K562 (cell line): ENCODE measurements around the gene SRGN. TPM values are rescaled to one million over a fixed set of nuclear protein-coding genes. Genes with fewer than 3 reads are reported as not detected.

Experiments
- ATAC-seq: fragments of 200-7000 bp; cut with Tn5 transposase; 3 replicates; pipeline ENCODE4 v1.9.1; 2020; ENCODE audit warnings: moderate library complexity
- BruUV-seq: library from RNA; stranded (reverse); fragments of 400-500 nt; replicated peaks from 2 replicates; lab custom pipeline; 2021; lab: Mats Ljungman, UMichigan
- CTCF ChIA-PET: fragments of 300-600 bp; formaldehyde crosslinking; extraction: SDS; loops from one replicate; lab custom pipeline; 2021; ENCODE audit warnings: low intra/inter-chr PET ratio; lab: Yijun Ruan, JAX
- POLR2A ChIA-PET: fragments of 300-600, 350-650 bp; sonication (Branson Sonifier 250); formaldehyde crosslinking; extraction: SDS; loops from one replicate; lab custom pipeline; 2021; ENCODE audit warnings: antibody characterized with exemption, inconsistent platforms; lab: Yijun Ruan, JAX
- DNase-seq, 4 experiments: peaks; one replicate each; pipeline versions ENCODE4 v3.0.0 to v3.0.0-alpha.2; 2011 to 2018; ENCODE audit warnings: low spot score in 3 of 4, mixed read lengths in 3 of 4; ENCODE audit errors: extremely low read depth in 1 of 4
- FAIRE-seq: peaks from 2 replicates; lab custom pipeline; 2011; peaks lifted over from hg19 to GRCh38; lab: Jason Lieb, UNC
- H2AFZ ChIP-seq: 2 replicates; pipeline ENCODE4 v1.6.0; 2011; ENCODE audit warnings: low read depth, low read length, control low read depth, inconsistent platforms
- H3K27ac ChIP-seq: fragments of 200-600 bp; 3 replicates; pipeline ENCODE4 v1.8.0; 2011; ENCODE audit warnings: low read depth, mild to moderate bottlenecking, control low read depth, inconsistent platforms, low read length, moderate library complexity, mixed read lengths; ENCODE audit errors: extremely low read depth
- H3K27me3 ChIP-seq, 2 experiments: fragments of 300-600 bp in 1 of 2; 2 replicates in 1 of 2; 3 replicates in 1 of 2; pipeline versions ENCODE4 v1.6.0 to v1.8.0; 2011; ENCODE audit warnings: inconsistent platforms in 2 of 2, low read length in 2 of 2, mild to moderate bottlenecking in 1 of 2, mixed read lengths in 1 of 2, moderate library complexity in 1 of 2; ENCODE audit not compliant: control insufficient read depth in 2 of 2, insufficient read depth in 2 of 2
- H3K36me3 ChIP-seq: fragments of 300-600 bp; 3 replicates; pipeline ENCODE4 v1.8.0; 2011; ENCODE audit warnings: mild to moderate bottlenecking, low read length, inconsistent platforms; ENCODE audit not compliant: control insufficient read depth, insufficient read depth
- H3K4me1 ChIP-seq, 2 experiments: fragments of 200-600 bp in 1 of 2; replicated peaks in 1 of 2; 2 replicates in 1 of 2; 3 replicates in 1 of 2; pipeline versions ENCODE4 v1.5.1 to v1.8.0; 2011; ENCODE audit warnings: inconsistent platforms in 2 of 2, low read length in 2 of 2, mild to moderate bottlenecking in 1 of 2, mixed read lengths in 1 of 2, moderate library complexity in 1 of 2; ENCODE audit not compliant: control insufficient read depth in 2 of 2, insufficient read depth in 2 of 2
- H3K4me2 ChIP-seq: 2 replicates; pipeline ENCODE4 v1.6.1; 2011; ENCODE audit warnings: low read length, control low read depth, inconsistent platforms, mixed read lengths; ENCODE audit not compliant: insufficient read depth
- H3K4me3 ChIP-seq: fragments of 200-600 bp; sonication (generic), shearing (Covaris generic); 2 replicates; pipeline ENCODE4 v1.5.1; 2016; ENCODE audit warnings: control low read depth, inconsistent platforms
- H3K79me2 ChIP-seq: fragments of 200-600 bp; 3 replicates; pipeline ENCODE4 v1.8.0; 2011; ENCODE audit warnings: low read length, inconsistent platforms; ENCODE audit not compliant: control insufficient read depth, insufficient read depth
- H3K9ac ChIP-seq, 2 experiments: 2 replicates each; pipeline versions ENCODE4 v1.6.0 to v1.6.1; 2011; ENCODE audit warnings: low read depth in 2 of 2, low read length in 2 of 2, control low read depth in 1 of 2, inconsistent platforms in 1 of 2, mild to moderate bottlenecking in 1 of 2, mixed read lengths in 1 of 2; ENCODE audit not compliant: insufficient read depth in 1 of 2
- H3K9me1 ChIP-seq: one replicate; pipeline ENCODE4 v1.6.0; 2011; ENCODE audit warnings: inconsistent platforms, mild to moderate bottlenecking, low read length, moderate library complexity; ENCODE audit not compliant: control insufficient read depth, insufficient read depth
- H3K9me3 ChIP-seq: replicated peaks from 2 replicates; pipeline ENCODE4 v1.5.1; 2011; ENCODE audit warnings: low read depth, low read length, inconsistent platforms; ENCODE audit not compliant: control insufficient read depth, insufficient read depth
- H4K20me1 ChIP-seq: replicated peaks from 2 replicates; pipeline ENCODE4 v1.6.1; 2011; ENCODE audit warnings: low read length, inconsistent platforms, mixed read lengths; ENCODE audit not compliant: control insufficient read depth, insufficient read depth
- ATF4 ChIP-seq: fragments of 450-650 bp; formaldehyde crosslinking; IDR thresholded peaks from 2 replicates; pipeline ENCODE4 v1.4.0; 2022; ENCODE audit warnings: mild to moderate bottlenecking, moderate library complexity
- CTCFL ChIP-seq: IDR thresholded peaks from 2 replicates; pipeline ENCODE4 v1.6.1; 2011; ENCODE audit warnings: borderline replicate concordance, low read depth, mild to moderate bottlenecking, moderate library complexity, low read length; ENCODE audit not compliant: insufficient read depth, poor library complexity, severe bottlenecking
- CUX1 ChIP-seq: fragments of 200-800 bp; sonication (Bioruptor generic); IDR thresholded peaks from 2 replicates; pipeline ENCODE4 v1.6.1; 2016; ENCODE audit warnings: missing genetic modification characterization, missing compliant biosample characterization
- FOSL1 ChIP-seq: fragments of 200-800 bp; sonication (Bioruptor generic); conservative IDR thresholded peaks from 2 replicates; pipeline ENCODE4 v1.6.1; 2016; ENCODE audit warnings: missing genetic modification characterization, missing compliant biosample characterization
- JUND ChIP-seq, 2 experiments: IDR thresholded peaks; 2 replicates in 1 of 2; 3 replicates in 1 of 2; pipeline ENCODE4 v1.6.1; 2011; ENCODE audit warnings: borderline replicate concordance in 2 of 2, low read depth in 2 of 2, low read length in 2 of 2, improper control_type of control experiment in 1 of 2, missing biosample characterization in 1 of 2, missing genetic modification characterization in 1 of 2, missing genetic modification reagents in 1 of 2
- NFATC3 ChIP-seq: fragments of 450-650 bp; IDR thresholded peaks from 2 replicates; pipeline ENCODE4 v1.6.1; 2017; ENCODE audit warnings: mild to moderate bottlenecking
- VEZF1 ChIP-seq: fragments of 200-800 bp; sonication (Bioruptor generic); IDR thresholded peaks from 2 replicates; pipeline ENCODE4 v1.6.1; 2017; ENCODE audit warnings: missing genetic modification characterization, missing compliant biosample characterization
- YBX1 ChIP-seq: fragments of 450-650 bp; IDR thresholded peaks from 2 replicates; pipeline ENCODE4 v1.7.1; 2016; ENCODE audit warnings: mild to moderate bottlenecking
- YY1 ChIP-seq, 3 experiments: IDR thresholded peaks; 2 replicates each; pipeline ENCODE4 v1.6.1; 2011; ENCODE audit warnings: low read length in 2 of 3, mild to moderate bottlenecking in 2 of 3, moderate library complexity in 2 of 3, borderline replicate concordance in 1 of 3, control low read depth in 1 of 3, low read depth in 1 of 3; ENCODE audit not compliant: insufficient read depth in 3 of 3, insufficient replicate concordance in 2 of 3, control insufficient read depth in 1 of 3, insufficient read length in 1 of 3; ENCODE audit errors: extremely low read depth in 1 of 3
- WGBS: fragments of 100-300 bp; shearing (Covaris generic); methylation state at CpG from one replicate; pipeline ENCODE4 v1.1.6; 2016; ENCODE audit warnings: low coverage, mixed read lengths; ENCODE audit not compliant: insufficient coverage; ENCODE audit errors: missing lambda C conversion rate; 5-methylcytosine and 5-hydroxymethylcytosine counted together
- in situ Hi-C: fragments of 300-500 bp; cut with MboI; formaldehyde crosslinking; loops from 4 replicates; pipeline ENCODE4 v1.15.0; 2018; ENCODE audit warnings: inconsistent platforms, mixed read lengths
- intact Hi-C: fragments of 100-400 bp; cut with micrococcal nuclease; formaldehyde crosslinking; loops from 2 replicates; pipeline ENCODE4 v1.14.2; 2022
- polyA plus RNA-seq, 8 experiments: library from polyadenylated mRNA; depleted of rRNA in 4 of 8; stranded (reverse) in 5 of 8; unstranded in 3 of 8; fragments of >200 nt; fragmentation: Nextera tagmentation in 2 of 8; fragmentation: Illumina TruSeq in 1 of 8; extraction: Ambion mirVana in 2 of 8; extraction: Trizol in 1 of 8; gene quantifications; 2 replicates each; pipeline versions ENCODE4 v1.2.1 to v1.2.3, GENCODE V29; 2011 to 2014; ENCODE audit warnings: inconsistent platforms in 1 of 8, missing spikeins in 1 of 8
- total RNA-seq, 7 experiments: library from RNA; depleted of rRNA in 6 of 7; stranded (reverse); fragments of >200 nt in 6 of 7; fragmentation: Illumina TruSeq in 2 of 7; extraction: Trizol in 2 of 7; gene quantifications; 2 replicates each; pipeline versions ENCODE4 v1.2.1 to v1.2.3, GENCODE V29; 2011 to 2021; ENCODE audit warnings: low replicate concordance in 1 of 7

Gene SRGN
- total and polyA plus RNA-seq, 9 of the 15 experiments (the other 6 are each of a cell fraction or from before 2014, with no cell fraction given), result 136 to 304 (median 180) TPM

GRCh38 chr10:69101451-69102095, 13.7 kb downstream of the SRGN start:
- Histone ChIP-seq H3K36me3 (peaks cover 64% of the 10 kb centered on the region), H3K27me3 (no peaks in the 10 kb centered on the region), H3K79me2 (peaks cover 17% of the 10 kb centered on the region; the same call in 2 of the 3 replicates), H3K4me3 (no peak overlapping the region), H3K9ac (no peak overlapping the region), H2AFZ (no peak overlapping the region), H4K20me1 (no peaks in the 10 kb centered on the region; the same call in 1 of the 2 replicates), H3K9me1 (peaks cover 4% of the 10 kb centered on the region), H3K27ac (no peak overlapping the region), H3K4me2 (no peak overlapping the region), H3K4me1 (peaks cover 0 to 4% of the 10 kb centered on the region in 2 experiments; a peak in 2 of 5 replicates), H3K9me3 (no peaks in the 10 kb centered on the region)
- FAIRE-seq (no peak), DNase-seq (peak in 1 of 4 experiments; percentile 54), ATAC-seq (peak; percentile 41)
- ChIA-PET POLR2A (interaction anchor here (0.6 to 1.9 kb wide), 9 partner anchors 11 to 291 kb away, joined by 3 to 6 read pairs (median 3); partner anchors contain the start of gene SRGN), CTCF (no interaction called here)
- in situ Hi-C loops, result no loop called here
- no TSS peak for BruUV-seq
- intact Hi-C loops, result no loop called here
- 36% methylated on average over 6 of the region's 6 CpGs for WGBS
- TF ChIP-seq YBX1 (no peak), YY1 (IDR thresholded peaks at IDR 0.05; ENCODE audit: borderline replicate concordance in 1 of 3, control insufficient read depth in 1 of 3, extremely low read depth in 1 of 3, insufficient read depth in 3 of 3, insufficient read length in 1 of 3, insufficient replicate concordance in 2 of 3, low read depth in 1 of 3, low read length in 2 of 3) (peak in 1 of 3 experiments; percentile 63), CTCFL (no peak), JUND (IDR thresholded peaks at IDR 0.05; ENCODE audit: borderline replicate concordance, low read depth, low read length) (peak; percentile 81), JUND (tag; IDR thresholded peaks at IDR 0.05; ENCODE audit: borderline replicate concordance, low read depth, low read length) (peak; percentile 51; the same call in 1 of the 3 replicates), VEZF1 (CRISPR knock-in tag) (peak; percentile 45), ATF4 (CRISPR knock-in tag) (no peak), FOSL1 (tag) (peak; percentile 92), NFATC3 (no peak), CUX1 (CRISPR knock-in tag) (no peak)
